HG03159 (cell line): ENCODE results near the gene CCDC120.

Experiments used
- ATAC-seq: cut with Tn5 transposase; IDR thresholded peaks from one replicate; pipeline ENCODE4 v1.9.1; 2021; ENCODE audit warnings: mild to moderate bottlenecking, moderate library complexity; ENCODE audit not compliant: unreplicated experiment

CCDC120 gene

DNA sequence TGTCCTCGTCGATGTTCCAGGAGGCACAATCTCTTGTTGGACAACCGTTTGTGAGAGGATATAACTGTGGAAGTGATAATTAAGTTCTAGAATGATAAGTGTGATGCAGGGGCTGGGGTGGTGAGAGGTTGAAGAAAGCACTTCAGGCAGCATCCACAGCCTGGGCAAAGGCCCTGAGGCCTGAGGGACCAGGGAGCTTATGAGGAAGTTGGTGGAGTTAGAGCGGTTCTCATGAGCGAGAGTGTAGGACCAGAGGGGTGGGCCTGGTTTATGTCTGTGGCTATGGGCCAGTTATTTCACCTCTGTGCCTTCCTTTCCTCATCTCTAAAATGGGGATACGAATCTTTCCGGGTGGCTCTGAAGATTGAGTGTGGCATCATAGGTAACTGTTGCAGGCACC is 2.7 kb downstream of the CCDC120 start:
- no peak for ATAC-seq

DNA sequence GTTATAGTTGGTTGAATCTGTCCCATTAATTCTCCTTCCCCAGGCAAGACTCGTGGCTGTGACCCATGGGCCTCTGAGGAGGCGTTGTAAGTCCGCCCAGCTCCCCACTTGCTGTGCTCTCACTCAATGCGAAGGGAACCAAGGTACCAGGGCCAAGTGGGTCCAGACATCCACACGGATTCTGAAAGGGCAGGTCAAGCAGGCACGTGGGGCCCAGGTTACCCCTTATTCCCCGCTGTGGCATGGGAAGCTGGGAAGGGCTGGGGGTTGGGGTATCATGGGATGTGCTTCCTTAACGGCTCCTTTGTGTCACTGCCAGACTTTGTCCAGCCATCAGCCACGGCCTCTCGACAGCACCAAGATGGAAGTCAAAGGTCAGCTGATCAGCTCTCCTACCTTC is 3.1 kb downstream of the CCDC120 start:
- ATAC-seq, result no peak

DNA sequence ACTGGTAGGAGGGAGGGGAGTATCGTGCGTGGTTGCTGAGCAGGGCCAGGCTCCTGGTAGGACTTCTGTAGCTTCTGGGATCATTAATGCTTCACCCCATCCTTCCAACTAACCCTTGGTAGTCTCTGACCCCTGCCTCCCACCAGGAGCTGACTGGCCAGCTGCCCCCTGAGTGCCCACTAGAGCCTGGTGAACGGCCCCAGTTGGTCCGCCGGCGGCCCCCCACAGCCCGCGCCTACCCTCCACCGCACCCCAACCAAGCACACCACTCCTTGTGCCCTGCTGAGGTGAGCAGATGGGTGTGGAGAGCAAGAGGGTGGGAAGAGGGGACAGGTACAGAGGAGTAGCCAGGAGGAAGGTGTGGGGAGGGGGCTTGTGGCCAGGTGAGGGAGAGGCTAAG is 4.9 kb downstream of the CCDC120 start:
- no peak for ATAC-seq

DNA sequence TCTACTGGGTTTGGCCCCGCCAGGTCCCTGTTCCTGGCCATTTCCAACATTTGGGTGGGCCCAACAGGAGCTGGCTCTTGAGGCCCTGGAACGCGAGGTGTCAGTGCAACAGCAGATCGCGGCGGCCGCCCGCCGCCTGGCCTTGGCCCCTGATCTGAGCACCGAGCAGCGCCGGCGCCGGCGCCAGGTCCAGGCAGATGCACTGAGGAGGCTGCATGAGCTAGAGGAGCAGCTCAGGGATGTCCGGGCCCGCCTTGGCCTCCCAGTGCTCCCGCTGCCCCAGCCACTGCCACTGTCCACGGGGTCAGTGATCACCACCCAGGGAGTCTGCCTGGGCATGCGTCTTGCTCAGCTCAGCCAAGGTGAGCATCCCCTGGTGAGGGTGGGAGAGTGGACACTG is 5.5 kb downstream of the CCDC120 start:
- ATAC-seq, result no peak

DNA sequence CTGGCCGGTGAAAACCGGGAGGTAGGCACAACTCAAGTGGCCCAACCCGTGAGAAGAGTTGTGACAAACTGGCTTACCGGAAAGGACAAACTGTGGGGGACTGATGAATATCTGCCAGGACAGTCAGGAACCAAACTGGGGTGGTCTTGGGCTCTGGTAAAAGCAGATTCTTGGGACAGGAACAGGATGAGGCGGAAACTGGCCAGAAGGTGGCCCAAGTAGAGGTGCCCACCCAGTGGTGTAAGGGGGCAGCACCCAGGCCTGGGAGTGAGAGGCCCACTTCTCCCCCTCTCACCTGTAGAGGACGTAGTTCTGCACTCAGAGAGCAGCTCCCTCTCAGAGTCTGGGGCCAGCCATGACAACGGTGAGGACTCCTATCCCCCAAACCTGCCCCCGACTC is 5.9 kb downstream of the CCDC120 start:
- ATAC-seq, result no peak

DNA sequence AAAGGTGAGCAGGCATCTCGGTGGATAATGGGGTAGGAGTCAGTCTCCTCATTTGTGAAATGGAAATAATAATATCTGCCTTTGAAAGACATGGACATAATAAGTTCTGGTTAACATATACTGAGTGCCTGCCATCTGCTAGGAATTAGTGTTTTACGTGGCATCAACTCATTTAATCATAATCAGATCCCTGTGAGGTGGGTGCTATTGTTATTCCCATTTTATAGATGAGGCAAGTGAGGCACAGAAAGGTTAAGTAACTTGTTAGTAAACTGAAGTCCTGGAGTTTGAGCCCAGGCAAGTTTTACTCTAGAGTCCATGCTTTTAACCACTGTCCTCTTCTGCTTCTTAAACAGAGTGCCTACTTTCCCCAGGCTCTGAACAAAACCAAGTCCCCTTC is 7.5 kb downstream of the CCDC120 start:
- no peak for ATAC-seq

DNA sequence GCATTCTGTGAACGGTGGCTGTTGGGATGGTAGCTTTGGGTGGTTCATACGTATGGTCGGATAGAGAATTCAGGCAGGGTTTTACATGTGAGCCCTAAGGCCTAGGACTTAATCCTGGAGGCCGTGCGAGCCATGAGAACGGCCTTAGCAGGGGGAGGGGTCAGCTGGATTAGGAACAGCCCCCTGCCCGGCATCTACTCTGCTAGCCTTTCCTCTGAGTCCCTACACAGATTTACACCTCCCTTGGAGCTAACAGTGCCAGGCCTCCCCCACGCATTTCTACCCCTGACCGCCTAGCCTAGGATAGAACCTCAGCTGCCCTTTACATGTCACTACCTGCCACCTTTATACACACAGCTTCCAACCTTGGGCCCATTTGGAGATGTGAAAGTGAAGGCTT is 7.9 kb downstream of the CCDC120 start:
- ATAC-seq, result no peak

DNA sequence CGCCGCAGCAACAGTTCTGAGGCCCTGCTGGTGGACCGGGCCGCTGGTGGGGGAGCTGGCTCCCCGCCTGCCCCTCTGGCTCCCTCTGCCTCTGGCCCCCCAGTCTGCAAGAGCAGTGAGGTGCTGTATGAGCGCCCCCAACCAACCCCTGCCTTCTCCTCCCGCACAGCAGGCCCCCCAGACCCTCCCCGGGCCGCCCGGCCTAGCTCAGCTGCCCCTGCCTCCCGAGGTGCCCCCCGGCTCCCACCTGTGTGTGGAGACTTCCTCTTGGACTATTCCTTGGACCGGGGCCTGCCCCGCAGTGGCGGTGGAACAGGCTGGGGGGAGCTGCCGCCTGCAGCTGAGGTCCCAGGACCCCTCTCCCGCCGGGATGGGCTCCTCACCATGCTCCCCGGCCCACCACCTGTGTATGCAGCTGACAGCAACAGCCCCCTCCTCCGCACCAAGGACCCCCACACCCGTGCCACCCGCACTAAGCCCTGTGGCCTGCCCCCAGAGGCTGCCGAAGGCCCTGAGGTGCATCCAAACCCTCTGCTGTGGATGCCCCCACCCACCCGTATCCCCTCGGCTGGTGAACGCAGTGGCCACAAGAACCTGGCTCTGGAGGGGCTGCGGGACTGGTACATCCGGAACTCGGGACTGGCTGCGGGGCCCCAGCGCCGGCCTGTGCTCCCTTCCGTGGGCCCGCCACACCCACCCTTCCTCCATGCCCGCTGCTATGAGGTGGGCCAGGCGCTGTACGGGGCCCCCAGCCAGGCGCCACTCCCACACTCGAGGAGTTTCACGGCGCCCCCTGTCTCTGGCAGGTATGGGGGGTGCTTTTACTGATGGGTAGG is 8.7 kb downstream of the CCDC120 start:
- ATAC-seq, result no peak

DNA sequence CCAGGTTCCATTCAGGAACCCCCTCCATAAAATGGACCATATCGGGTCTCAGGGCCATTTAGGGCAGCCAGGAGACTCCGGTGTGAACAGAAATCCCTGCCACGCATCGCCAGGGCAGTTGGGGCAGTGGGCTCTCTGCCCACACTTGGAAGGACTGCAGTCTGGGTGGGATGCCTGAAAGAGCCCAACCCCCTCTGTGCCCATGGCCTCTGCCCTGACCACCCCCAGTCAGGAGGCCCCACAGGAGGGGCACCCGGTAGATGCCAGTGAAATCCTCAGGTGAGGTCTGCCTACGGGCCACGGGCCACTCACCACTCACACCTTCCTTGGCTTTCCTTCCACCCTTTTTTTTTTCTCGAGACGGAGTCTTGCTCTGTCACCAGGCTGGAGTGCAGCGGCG is 10.2 kb downstream of the CCDC120 start:
- no peak for ATAC-seq

DNA sequence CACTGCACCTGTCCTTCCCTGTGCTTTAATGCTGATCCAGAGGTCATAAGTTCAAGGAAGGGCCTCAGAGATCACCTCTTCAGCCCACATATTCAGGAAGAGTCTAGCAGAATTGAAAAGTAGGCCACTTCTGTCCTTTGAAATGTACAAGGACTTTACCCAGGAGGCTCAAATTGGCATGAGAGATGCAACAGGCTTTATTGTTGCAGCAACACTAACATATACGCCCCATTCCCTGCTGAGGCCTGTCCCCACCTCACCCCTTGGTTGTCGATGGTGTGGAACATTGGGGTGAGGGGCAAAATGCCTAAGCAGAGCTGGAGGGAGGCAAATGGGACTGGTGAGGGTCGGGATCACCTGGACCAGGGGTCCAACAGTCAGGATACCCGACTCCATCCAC is 12.2 kb downstream of the CCDC120 start:
- ATAC-seq, result no peak

DNA sequence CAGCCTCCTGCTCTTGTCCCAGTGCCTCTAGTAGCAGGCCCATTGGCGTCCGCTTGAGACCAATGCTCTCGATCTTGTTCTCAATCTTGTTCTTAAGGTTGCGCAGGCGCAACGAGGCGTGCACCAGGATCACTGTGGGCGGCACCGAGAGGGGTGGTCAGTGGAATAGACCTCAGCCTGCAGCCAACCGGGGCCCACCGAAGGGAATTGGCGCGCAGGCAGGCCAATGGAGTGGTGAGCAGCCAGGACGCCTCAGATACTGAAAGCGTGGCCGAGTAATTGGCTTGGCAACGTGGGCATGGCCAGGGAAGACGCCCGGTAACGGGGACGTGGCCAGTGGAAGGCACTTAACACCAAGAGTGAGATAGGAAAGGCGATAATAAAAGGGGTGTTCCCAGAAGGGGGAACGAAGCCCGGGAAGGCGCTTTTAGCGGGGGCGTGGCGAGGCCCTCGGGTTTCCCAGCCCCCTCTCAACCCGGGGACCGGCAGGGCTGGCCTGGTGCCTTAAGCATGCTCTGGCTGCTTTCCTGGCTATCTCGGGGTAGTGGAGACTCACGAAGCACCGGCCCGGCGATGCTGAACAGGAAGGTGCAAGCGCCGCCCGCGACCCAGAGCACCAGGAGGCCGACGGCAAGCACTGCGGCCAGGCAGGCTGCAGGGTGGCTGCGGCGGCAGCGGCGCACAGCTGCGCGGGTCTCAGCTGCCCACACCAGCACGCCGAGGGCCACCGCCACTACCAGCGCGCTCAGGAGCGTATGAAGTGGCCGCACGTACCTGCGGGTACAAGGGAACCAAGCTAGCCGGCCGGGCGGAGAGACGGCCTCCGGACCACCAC is 13.3 kb downstream of the CCDC120 start:
- no peak for ATAC-seq

DNA sequence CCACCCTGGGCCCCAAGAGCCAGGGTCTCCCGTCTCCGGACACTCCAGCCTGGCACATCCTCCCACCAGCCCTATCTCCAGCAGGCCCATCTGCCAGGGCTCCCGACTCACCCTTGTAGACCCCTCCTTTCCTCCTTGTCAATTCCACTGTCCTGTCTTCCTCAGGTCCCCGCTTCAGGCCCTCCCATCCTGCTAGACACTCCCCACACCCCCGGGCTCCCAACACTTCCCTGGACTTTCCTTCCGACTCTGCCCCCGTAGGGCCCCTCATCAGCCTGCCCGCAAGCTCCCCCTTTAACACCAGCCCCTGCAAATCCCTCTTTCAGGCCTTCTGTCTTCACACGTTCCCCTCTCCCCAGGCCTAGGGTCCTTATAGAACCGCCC is 13.9 kb downstream of the CCDC120 start:
- no peak for ATAC-seq

DNA sequence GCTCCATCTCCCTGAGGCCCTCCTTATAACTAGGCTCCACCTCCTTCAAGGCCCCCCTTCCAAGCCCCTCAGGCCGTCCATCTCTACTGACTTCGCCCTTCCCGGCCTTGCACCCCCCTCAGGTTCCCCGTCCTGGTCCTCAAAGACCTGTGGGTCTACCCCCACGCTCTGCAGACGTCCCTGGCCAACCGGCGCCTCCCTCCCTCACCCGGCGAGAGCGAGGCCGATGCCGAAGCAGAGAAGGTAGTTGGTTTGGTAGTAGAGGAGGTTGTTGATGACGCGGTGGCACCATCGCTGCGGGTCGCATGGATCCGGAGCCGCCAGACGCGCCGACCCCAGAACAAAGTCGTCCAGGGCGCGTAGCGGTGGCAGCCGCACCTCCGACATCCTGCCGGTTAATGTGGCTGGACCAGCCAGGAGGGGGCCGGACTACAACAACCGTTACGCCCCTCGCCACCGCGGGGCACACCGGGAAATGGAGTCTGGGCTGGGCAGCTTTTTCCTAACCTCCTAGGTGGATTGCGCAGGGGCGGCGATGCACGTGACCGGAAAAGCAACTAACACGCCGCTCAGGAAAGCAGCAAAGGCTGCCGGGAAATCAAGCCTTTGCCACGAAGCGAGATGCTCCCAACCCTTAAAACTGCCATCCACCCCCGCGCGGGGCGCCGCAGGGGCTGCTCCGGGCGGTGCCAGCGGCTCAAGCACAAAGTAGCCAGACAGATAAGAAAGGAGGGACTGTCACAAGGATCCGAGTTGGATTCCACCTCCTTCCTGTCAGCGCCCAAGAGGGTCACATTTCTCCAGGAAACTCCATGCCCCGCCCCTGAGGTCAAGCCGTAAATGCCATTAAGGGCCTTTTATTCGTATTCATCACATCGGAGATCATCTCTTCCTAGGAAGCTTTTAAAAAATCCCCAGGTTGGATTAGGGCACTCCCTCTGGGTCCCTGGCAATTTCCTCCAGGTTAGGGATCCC is 15.1 kb downstream of the CCDC120 start, which contains the start of gene PRAF2:
Gene PRAF2, minus strand, starts transcription at position 402 of the 975 bp plus-strand sequence. Its CDS starts 15 bp downstream, at position 387.
- ATAC-seq, result peak; percentile 88

DNA sequence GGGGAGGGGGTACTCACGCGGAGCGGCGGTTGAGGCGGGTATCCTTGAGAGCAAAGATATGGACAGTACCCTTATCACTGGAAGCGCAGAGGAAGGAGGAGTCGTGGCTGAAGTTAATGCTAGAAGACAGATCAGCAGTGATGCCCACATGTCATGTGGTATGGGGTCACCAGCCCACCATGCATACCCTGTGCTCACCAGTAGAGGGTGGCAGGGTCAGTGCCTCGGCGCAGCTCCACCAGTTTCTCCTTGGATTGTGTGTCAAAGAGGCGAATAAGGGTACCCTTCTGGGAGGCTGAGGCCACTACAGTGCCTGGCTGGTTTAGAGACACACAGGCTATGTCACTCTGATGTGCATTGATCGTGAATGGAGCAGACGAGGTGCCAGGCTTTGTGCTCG is 16.5 kb downstream of the CCDC120 start:
- ATAC-seq, result no peak

DNA sequence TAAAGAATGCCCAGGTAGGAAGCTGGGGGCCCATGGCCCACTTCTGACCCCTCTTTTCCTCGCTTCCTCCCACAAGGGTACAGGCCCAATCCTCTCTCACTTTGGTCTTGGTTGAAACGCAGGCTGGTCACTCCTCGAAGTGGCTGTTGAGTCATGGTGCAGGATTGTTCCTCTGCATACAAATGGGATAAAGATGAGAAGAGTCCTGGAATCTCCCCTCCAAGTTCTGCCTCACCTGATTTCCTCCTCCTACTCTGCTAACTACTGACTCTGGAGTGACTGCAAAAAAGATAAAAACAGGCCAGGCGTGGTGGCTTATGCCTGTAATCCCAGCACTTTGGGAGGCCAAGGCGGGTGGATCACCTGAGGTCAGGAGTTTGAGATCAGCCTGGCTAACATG is 19.1 kb downstream of the CCDC120 start:
- ATAC-seq, result no peak

DNA sequence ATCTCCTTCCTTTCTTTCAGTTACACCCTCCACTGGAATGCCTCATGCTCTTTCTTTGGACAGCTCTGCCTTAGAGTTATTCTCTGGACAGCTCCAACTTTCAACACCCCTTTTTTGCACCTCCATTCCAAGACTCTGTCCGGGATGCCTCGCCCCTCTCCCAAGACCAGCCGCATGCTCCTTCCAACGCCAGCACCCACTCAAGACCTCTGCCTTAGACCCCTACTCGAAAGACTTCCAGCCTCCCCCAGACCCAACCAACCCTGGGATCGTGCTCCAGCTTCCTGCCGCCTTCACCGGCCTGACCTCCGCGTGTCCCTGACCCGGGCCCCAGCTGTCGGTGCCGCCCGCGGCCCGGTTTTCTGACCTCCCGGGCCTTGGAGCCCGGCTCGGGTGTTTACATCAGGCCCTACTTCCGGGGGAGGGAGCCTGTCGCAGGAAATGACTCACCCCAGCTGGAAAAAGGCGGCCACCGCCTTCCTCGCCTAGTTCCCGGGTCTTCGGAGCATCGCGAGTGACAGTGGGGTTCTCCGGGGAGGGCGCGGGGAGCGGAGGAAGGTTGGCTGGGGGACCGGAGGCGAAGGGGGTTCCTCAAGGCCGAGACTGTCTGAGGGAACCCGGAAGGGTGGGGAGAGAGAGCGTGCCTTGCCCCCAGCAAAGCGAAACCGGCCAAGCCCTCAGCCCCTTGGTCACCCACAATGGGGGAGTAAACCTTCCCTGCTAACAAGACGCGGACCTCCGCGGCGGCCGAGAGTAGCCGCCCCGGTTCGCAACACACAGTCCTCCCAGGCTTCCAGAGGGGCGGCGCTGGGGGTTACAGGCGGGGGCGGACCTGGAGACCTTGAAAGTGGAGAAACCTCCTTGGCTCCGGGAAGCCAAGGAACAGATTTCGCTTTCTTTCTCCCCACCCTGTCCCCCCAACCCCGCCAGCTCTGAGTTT is 21.0 kb downstream of the CCDC120 start, which contains the start of gene WDR45:
Gene WDR45, minus strand, starts transcription at position 399 of the 940 bp plus-strand sequence. CDS start 1,792 bp downstream, outside the sequence.
- peak; percentile 61 for ATAC-seq

DNA sequence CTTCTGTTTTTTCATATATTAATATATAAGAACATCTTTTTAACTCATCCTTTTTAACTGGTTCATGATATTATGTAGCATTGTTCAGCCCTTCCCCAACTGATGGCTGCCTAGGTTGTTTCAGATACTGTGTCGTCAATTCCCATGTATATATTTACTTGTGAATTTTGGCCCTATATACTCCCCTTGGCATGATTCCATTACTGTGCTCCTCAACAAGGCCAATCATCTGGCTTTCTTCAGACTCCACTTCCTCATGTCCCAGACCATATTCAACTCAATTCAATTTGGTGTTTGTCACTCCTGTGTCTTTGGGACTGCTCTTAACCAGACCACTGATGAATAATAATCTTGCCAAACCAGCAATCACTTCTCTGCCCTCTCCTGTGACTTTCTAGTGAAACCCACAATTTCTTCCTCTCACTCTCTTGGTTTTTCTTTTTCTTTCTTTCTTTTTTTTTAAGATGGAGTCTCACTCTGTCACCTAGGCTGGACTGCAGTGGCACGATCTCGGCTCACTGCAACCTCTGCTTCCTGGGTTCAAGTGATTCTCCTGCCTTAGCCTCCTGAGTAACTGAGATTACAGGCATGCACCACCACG is 23.6 kb downstream of the CCDC120 start:
- no peak for ATAC-seq

DNA sequence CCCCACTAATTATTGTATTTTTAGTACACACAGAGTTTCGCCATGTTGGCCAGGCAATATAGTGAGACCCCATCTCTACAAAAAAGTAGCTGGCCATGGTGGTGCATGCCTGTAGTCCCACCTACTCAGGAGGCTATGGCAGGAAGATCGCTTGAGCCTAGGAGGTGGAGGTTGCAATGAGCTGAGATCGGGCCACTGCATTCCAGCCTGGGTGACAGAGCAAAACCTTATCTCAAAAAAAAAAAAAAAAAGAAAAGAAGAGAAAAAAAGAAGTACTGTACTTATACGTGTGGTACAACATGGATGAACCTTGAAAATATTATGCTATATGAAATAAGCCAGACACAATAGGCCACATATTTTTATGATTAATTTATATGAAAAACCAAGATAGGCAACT is 30.8 kb downstream of the CCDC120 start:
- no peak for ATAC-seq

DNA sequence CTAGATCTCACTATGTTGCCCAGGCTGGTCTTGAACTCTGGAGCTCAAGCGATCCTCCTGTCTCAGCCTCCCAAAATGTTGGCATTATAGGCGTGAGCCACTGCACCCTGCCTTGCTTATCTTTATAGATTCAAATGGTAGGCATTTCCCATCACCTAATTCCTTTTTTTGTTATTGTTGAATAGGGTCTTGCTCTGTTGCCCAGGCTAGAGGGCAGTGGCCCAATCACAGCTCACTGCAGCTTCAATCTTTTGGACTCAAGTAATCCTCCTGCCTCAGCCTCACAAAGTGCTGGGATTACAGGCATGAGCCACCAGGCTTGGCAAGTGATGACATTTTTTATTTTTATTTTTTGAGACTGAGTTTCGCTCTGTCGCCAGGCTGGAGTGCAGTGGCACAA is 37.6 kb downstream of the CCDC120 start:
- ATAC-seq, result no peak
